H1 (cell line): ENCODE measurements around the gene NTN5. TPM values are rescaled to one million over a fixed set of nuclear protein-coding genes. Genes with fewer than 3 reads are reported as not detected.
A peak's percentile ranks its signal among the peaks of the same experiment; 100 is the strongest.

Experiments used
- CTCF ChIA-PET: fragments of 300-600 bp; sonication (Branson Sonifier 250); formaldehyde crosslinking; loops from one replicate; lab custom pipeline; 2021; ENCODE audit not compliant: partially characterized antibody; lab: Charles Lee
- POLR2A ChIA-PET: fragments of 300-600 bp; sonication (Branson Sonifier 250); formaldehyde crosslinking; loops from one replicate; lab custom pipeline; 2021; ENCODE audit warnings: inconsistent platforms; ENCODE audit not compliant: partially characterized antibody; lab: Charles Lee
- DNase-seq, 2 experiments: peaks; one replicate each; pipeline versions ENCODE4 v3.0.0 to v3.0.0-alpha.2; 2010 to 2022; ENCODE audit warnings: low spot score in 2 of 2, low read depth in 1 of 2, mixed read lengths in 1 of 2
- FAIRE-seq: peaks from 2 replicates; lab custom pipeline; 2011; peaks lifted over from hg19 to GRCh38; lab: Jason Lieb, UNC
- H2AFZ ChIP-seq: 2 replicates; pipeline ENCODE4 v1.8.1; 2012; ENCODE audit warnings: low read length, inconsistent platforms
- H2AK5ac ChIP-seq: 2 replicates; pipeline ENCODE4 v1.6.1; 2013; ENCODE audit warnings: low read depth, low read length
- H2BK120ac ChIP-seq: replicated peaks from 2 replicates; pipeline ENCODE3; 2013; ENCODE audit warnings: low read depth, low read length, inconsistent platforms
- H2BK12ac ChIP-seq: 2 replicates; pipeline ENCODE4 v1.6.1; 2013; ENCODE audit warnings: low read depth, low read length
- H2BK15ac ChIP-seq: 2 replicates; pipeline ENCODE4 v1.6.1; 2013; ENCODE audit warnings: low read length
- H2BK20ac ChIP-seq: 2 replicates; pipeline ENCODE4 v1.6.1; 2013; ENCODE audit warnings: low read length
- H2BK5ac ChIP-seq: 2 replicates; pipeline ENCODE4 v1.6.1; 2013; ENCODE audit warnings: low read depth, low read length
- H3K14ac ChIP-seq: 2 replicates; pipeline ENCODE4 v1.6.1; 2013; ENCODE audit warnings: inconsistent platforms; ENCODE audit not compliant: insufficient read length
- H3K18ac ChIP-seq: 2 replicates; pipeline ENCODE4 v1.6.1; 2013; ENCODE audit warnings: low read length; ENCODE audit errors: extremely low read depth
- H3K23ac ChIP-seq: 2 replicates; pipeline ENCODE4 v1.6.1; 2013; ENCODE audit warnings: inconsistent platforms; ENCODE audit not compliant: insufficient read length
- H3K23me2 ChIP-seq: 2 replicates; pipeline ENCODE4 v1.6.1; 2013; ENCODE audit warnings: low read depth, low read length
- H3K27ac ChIP-seq: 2 replicates; pipeline ENCODE4 v1.6.1; 2011; ENCODE audit warnings: low read depth, low read length, inconsistent platforms
- H3K27me3 ChIP-seq, 4 experiments: replicated peaks in 1 of 4; 1 replicate in 1 of 4; 2 replicates in 3 of 4; pipeline versions ENCODE4 v1.6.1 to v1.8.1; 2011 to 2013; ENCODE audit warnings: low read length in 3 of 4, mild to moderate bottlenecking in 3 of 4, inconsistent platforms in 2 of 4, mixed read lengths in 2 of 4, moderate library complexity in 1 of 4; ENCODE audit not compliant: control insufficient read depth in 3 of 4, insufficient read depth in 3 of 4; ENCODE audit errors: extremely low read depth in 1 of 4
- H3K36me3 ChIP-seq, 4 experiments: 2 replicates each; pipeline versions ENCODE4 v1.6.1 to v1.8.1; 2011 to 2013; ENCODE audit warnings: mild to moderate bottlenecking in 4 of 4, low read length in 3 of 4, moderate library complexity in 2 of 4, control low read depth in 1 of 4, inconsistent platforms in 1 of 4; ENCODE audit not compliant: insufficient read depth in 4 of 4, control insufficient read depth in 2 of 4
- H3K4ac ChIP-seq: replicated peaks from 2 replicates; pipeline ENCODE3; 2013; ENCODE audit warnings: low read length, low read depth, mixed read lengths, inconsistent platforms; ENCODE audit not compliant: insufficient read length
- H3K4me1 ChIP-seq, 4 experiments: replicated peaks in 1 of 4; 1 replicate in 1 of 4; 2 replicates in 3 of 4; pipeline versions ENCODE4 v1.6.1 to v1.8.1; 2011 to 2013; ENCODE audit warnings: low read length in 3 of 4, inconsistent platforms in 2 of 4, mixed read lengths in 1 of 4; ENCODE audit not compliant: insufficient read depth in 4 of 4, control insufficient read depth in 3 of 4
- H3K4me2 ChIP-seq, 2 experiments: 2 replicates each; pipeline versions ENCODE4 v1.6.1 to v1.8.1; 2011 to 2013; ENCODE audit warnings: low read depth in 2 of 2, low read length in 2 of 2, control low read depth in 1 of 2, inconsistent platforms in 1 of 2, mild to moderate bottlenecking in 1 of 2; ENCODE audit not compliant: insufficient read depth in 1 of 2
- H3K4me3 ChIP-seq, 4 experiments: fragments of 200-600, 300-600 bp in 1 of 4; sonication (generic), shearing (Covaris generic), sonication (Bioruptor Twin) in 1 of 4; 2 replicates each; pipeline versions ENCODE4 v1.5.1 to v1.8.1; 2011 to 2016; ENCODE audit warnings: low read length in 4 of 4, low read depth in 3 of 4, control low read depth in 2 of 4, inconsistent platforms in 2 of 4, mild to moderate bottlenecking in 2 of 4, mixed read lengths in 1 of 4, moderate library complexity in 1 of 4; ENCODE audit not compliant: insufficient read depth in 2 of 4; ENCODE audit errors: extremely low read depth in 1 of 4
- H3K56ac ChIP-seq: replicated peaks from 2 replicates; pipeline ENCODE3; 2013; ENCODE audit warnings: low read depth, mild to moderate bottlenecking, mixed read lengths, low read length, inconsistent platforms; ENCODE audit not compliant: insufficient read length
- H3K79me1 ChIP-seq: 2 replicates; pipeline ENCODE4 v1.6.1; 2013; ENCODE audit warnings: low read depth, low read length, control low read depth
- H3K79me2 ChIP-seq, 2 experiments: 2 replicates each; pipeline versions ENCODE4 v1.6.1 to v1.8.1; 2012 to 2013; ENCODE audit warnings: low read length in 2 of 2, mild to moderate bottlenecking in 2 of 2, inconsistent platforms in 1 of 2; ENCODE audit not compliant: insufficient read depth in 2 of 2, control insufficient read depth in 1 of 2
- H3K9ac ChIP-seq, 4 experiments: replicated peaks in 1 of 4; 1 replicate in 1 of 4; 2 replicates in 3 of 4; pipeline versions ENCODE4 v1.6.1 to v1.8.1; 2011 to 2013; ENCODE audit warnings: low read depth in 3 of 4, low read length in 3 of 4, control low read depth in 2 of 4, mild to moderate bottlenecking in 2 of 4, moderate library complexity in 2 of 4, inconsistent platforms in 1 of 4; ENCODE audit errors: extremely low read depth in 1 of 4
- H3K9me3 ChIP-seq, 2 experiments: 2 replicates each; pipeline versions ENCODE4 v1.6.1 to v1.8.1; 2012 to 2013; ENCODE audit warnings: mild to moderate bottlenecking in 2 of 2, moderate library complexity in 2 of 2, control low read depth in 1 of 2, inconsistent platforms in 1 of 2, low read depth in 1 of 2, low read length in 1 of 2, mixed read lengths in 1 of 2; ENCODE audit not compliant: insufficient read depth in 2 of 2
- H4K20me1 ChIP-seq, 2 experiments: replicated peaks in 1 of 2; 2 replicates each; pipeline versions ENCODE3 to v1.8.1; 2011 to 2013; ENCODE audit warnings: inconsistent platforms in 2 of 2, low read length in 2 of 2, mild to moderate bottlenecking in 1 of 2; ENCODE audit not compliant: insufficient read depth in 2 of 2, control insufficient read depth in 1 of 2
- H4K5ac ChIP-seq: 2 replicates; pipeline ENCODE4 v1.6.1; 2013; ENCODE audit warnings: low read length, low read depth, mixed read lengths, inconsistent platforms; ENCODE audit not compliant: insufficient read length
- H4K8ac ChIP-seq: 2 replicates; pipeline ENCODE4 v1.8.0; 2013; ENCODE audit warnings: mild to moderate bottlenecking, moderate library complexity, low read length, inconsistent platforms; ENCODE audit not compliant: insufficient read depth; ENCODE audit errors: extremely low read depth
- H4K91ac ChIP-seq: replicated peaks from 2 replicates; pipeline ENCODE3; 2013; ENCODE audit warnings: low read length, mixed read lengths, inconsistent platforms; ENCODE audit not compliant: insufficient read length
- ASH2L ChIP-seq: fragments of 200-600, 300-600 bp; sonication (generic); IDR thresholded peaks from one replicate; pipeline ENCODE4 v1.7.1; 2017; ENCODE audit warnings: low read length
- BRCA1 ChIP-seq: IDR thresholded peaks from 2 replicates; pipeline ENCODE4 v1.6.1; 2012; ENCODE audit warnings: low read depth, low read length, improper control_type of control experiment
- CBX5 ChIP-seq: fragments of 300-800, 300-1000 bp; sonication (generic); IDR thresholded peaks from 2 replicates; pipeline ENCODE4 v1.7.1; 2016; ENCODE audit warnings: antibody characterized with exemption, low read length, low read depth
- E2F6 ChIP-seq: IDR thresholded peaks from 2 replicates; pipeline ENCODE4 v1.6.1; 2012; ENCODE audit warnings: inconsistent platforms
- GTF2F1 ChIP-seq: IDR thresholded peaks from 2 replicates; pipeline ENCODE4 v1.6.1; 2012; ENCODE audit warnings: low read depth, low read length, improper control_type of control experiment, borderline replicate concordance
- POLR2A ChIP-seq, 2 experiments: IDR thresholded peaks; 1 replicate in 1 of 2; 2 replicates in 1 of 2; pipeline ENCODE4 v1.6.1; 2011; ENCODE audit warnings: low read depth in 2 of 2, low read length in 2 of 2, mild to moderate bottlenecking in 2 of 2; ENCODE audit errors: control extremely low read depth in 1 of 2
- POLR2AphosphoS5 ChIP-seq: IDR thresholded peaks from 2 replicates; pipeline ENCODE4 v1.6.1; 2011; ENCODE audit warnings: low read depth, low read length
- RFX5 ChIP-seq: IDR thresholded peaks from 2 replicates; pipeline ENCODE4 v1.6.1; 2011; ENCODE audit warnings: low read depth, low read length, improper control_type of control experiment, borderline replicate concordance
- RXRA ChIP-seq: IDR thresholded peaks from 2 replicates; pipeline ENCODE4 v1.6.1; 2011; ENCODE audit warnings: low read depth, mild to moderate bottlenecking, low read length, moderate library complexity; ENCODE audit not compliant: insufficient read depth
- SRF ChIP-seq: IDR thresholded peaks from 2 replicates; pipeline ENCODE4 v1.6.1; 2011; ENCODE audit warnings: mild to moderate bottlenecking, low read depth, low read length, moderate library complexity
- TAF1 ChIP-seq: IDR thresholded peaks from 2 replicates; pipeline ENCODE4 v1.6.1; 2011; ENCODE audit warnings: mild to moderate bottlenecking, low read depth, low read length
- WGBS, 2 experiments: shearing (Covaris generic) in 1 of 2; methylation state at CpG; one replicate each; pipeline versions ENCODE4 v1.1.6 to v1.1.7; 2013 to 2015; ENCODE audit warnings: low lambda C conversion rate in 2 of 2, mixed read lengths in 2 of 2, inconsistent platforms in 1 of 2, low coverage in 1 of 2, missing lambda C conversion rate in 1 of 2; ENCODE audit not compliant: insufficient replicate concordance in 2 of 2, insufficient coverage in 1 of 2, insufficient read length in 1 of 2; ENCODE audit errors: extremely low coverage in 1 of 2, missing lambda C conversion rate in 1 of 2; 5-methylcytosine and 5-hydroxymethylcytosine counted together
- polyA plus RNA-seq, 7 experiments: library from polyadenylated mRNA; depleted of rRNA in 3 of 7; stranded (reverse) in 5 of 7; unstranded in 2 of 7; fragments of >200 nt in 5 of 7; fragments of 200-250 nt in 2 of 7; gene quantifications; 1 replicate in 5 of 7; 2 replicates in 1 of 7; 4 replicates in 1 of 7; pipeline versions ENCODE4 v1.2.1 to v1.2.3, GENCODE V29; 2011 to 2013; ENCODE audit warnings: missing spikeins in 2 of 7, mixed read lengths in 2 of 7
- total RNA-seq: library from RNA; stranded (reverse); fragmentation: NEBNext Ultra II Directional; extraction: Animal tissue kit (Norgen Biotek cat#: 25700); gene quantifications from 2 replicates; pipeline ENCODE4 v1.2.1, GENCODE V29; 2021

Gene NTN5
- total and polyA plus RNA-seq, 2 of the 8 experiments (the other 6 are each of a cell fraction or from before 2014, with no cell fraction given) = 0.47 to 0.85 TPM

- Histone ChIP-seq H2BK5ac (peak overlapping the region; percentile 91; the same call in 1 of the 2 replicates), H3K9me3 (no peaks in the 10 kb centered on the region), H4K8ac (peak overlapping the region; percentile 73), H3K4me1 (peaks cover 2 to 23% (median 19%) of the 10 kb centered on the region in 4 experiments), H4K5ac (peak overlapping the region; percentile 0), H2AFZ (no peak overlapping the region), H3K36me3 (no peaks in the 10 kb centered on the region), H2BK120ac (peak overlapping the region; percentile 74), H3K4ac (peak overlapping the region; percentile 11), H3K27ac (no peak overlapping the region), H3K23ac (no peak overlapping the region), H2AK5ac (peak overlapping the region; percentile 95; the same call in 1 of the 2 replicates), H3K9ac (no peak overlapping the region), H3K14ac (no peak overlapping the region), H2BK20ac (peak overlapping the region; percentile 99; the same call in 1 of the 2 replicates), H3K4me2 (peak overlapping the region; percentile 18 to 36; a peak in 2 of 4 replicates), H2BK12ac (peak overlapping the region; percentile 92; the same call in 1 of the 2 replicates), H4K91ac (peak overlapping the region; percentile 81), H3K56ac (peak overlapping the region; percentile 27), H3K23me2 (peaks cover 12% of the 10 kb centered on the region; the same call in 1 of the 2 replicates), H3K79me1 (no peaks in the 10 kb centered on the region), H4K20me1 (no peaks in the 10 kb centered on the region), H3K4me3 (peak overlapping the region in 1 of 4 experiments; percentile 15; a peak in 1 of 8 replicates), H3K27me3 (peaks cover 0 to 5% (median 3%) of the 10 kb centered on the region in 4 experiments; a peak in 2 of 7 replicates), H3K79me2 (no peaks in the 10 kb centered on the region), H3K18ac (peak overlapping the region; percentile 75), H2BK15ac (peak overlapping the region; percentile 29; the same call in 1 of the 2 replicates)
- DNase-seq = peak in 1 of 2 experiments; percentile 90
- CTCF ChIA-PET = interaction anchor here (0.6 to 5.8 kb wide), 46 partner anchors 9 to 385 kb away, joined by 3 to 59 read pairs (median 4); partner anchors contain the start of genes CA11 and FUT2
- POLR2A ChIA-PET = interaction anchor here (0.6 to 2.6 kb wide), 10 partner anchors 11 to 63 kb away, joined by 3 to 16 read pairs (median 4); partner anchors contain the start of gene FUT2
- FAIRE-seq = peak; percentile 93
- 42% methylated on average over 27 of the region's 28 CpGs; no CpG with 5 or more reads in 1 of the 2 experiments for WGBS, 2 experiments
- TF ChIP-seq SRF (no peak), ASH2L (no peak), GTF2F1 (no peak), RXRA (no peak), BRCA1 (no peak), POLR2A (IDR thresholded peaks at IDR 0.05; ENCODE audit: control extremely low read depth in 1 of 2, low read depth in 2 of 2, low read length in 2 of 2) (no peak), POLR2AphosphoS5 (no peak), RFX5 (peak; percentile 37; the same call in 1 of the 2 replicates), TAF1 (no peak), E2F6 (no peak), CBX5 (no peak)
Measured at GRCh38 chr19:48674921-48675824, 2.4 kb upstream of the NTN5 start.
